ENCODE data around the gene POC1A. TPM values are rescaled to one million over a fixed set of nuclear protein-coding genes. Genes with fewer than 3 reads are reported as not detected.

Gene POC1A
- total RNA-seq, 1 experiment from 2014 or later, result 25.7 TPM

DNA sequence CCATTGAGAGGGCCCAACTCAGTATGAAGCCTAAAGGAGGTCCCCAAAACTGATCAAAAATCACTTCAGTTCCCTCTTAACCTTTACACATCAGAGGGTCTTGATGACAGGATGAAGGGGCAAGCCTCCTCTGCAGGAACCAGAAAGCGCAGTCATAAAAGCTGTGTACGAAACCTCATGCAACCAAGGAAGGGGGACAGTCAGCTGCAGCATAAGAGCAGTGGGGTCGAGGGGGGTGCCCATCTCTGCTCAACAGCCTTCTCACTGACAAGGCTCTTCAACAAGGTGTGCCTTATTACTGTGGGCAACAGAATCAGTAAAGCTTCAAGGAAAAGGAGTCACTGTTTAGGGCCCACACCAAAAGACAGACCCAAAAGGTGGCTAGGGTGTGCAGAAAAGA lies 3.9 kb downstream of the POC1A start:
- intact Hi-C loops (cut with micrococcal nuclease; ENCODE audit: unreplicated experiment), result no loop called here

DNA sequence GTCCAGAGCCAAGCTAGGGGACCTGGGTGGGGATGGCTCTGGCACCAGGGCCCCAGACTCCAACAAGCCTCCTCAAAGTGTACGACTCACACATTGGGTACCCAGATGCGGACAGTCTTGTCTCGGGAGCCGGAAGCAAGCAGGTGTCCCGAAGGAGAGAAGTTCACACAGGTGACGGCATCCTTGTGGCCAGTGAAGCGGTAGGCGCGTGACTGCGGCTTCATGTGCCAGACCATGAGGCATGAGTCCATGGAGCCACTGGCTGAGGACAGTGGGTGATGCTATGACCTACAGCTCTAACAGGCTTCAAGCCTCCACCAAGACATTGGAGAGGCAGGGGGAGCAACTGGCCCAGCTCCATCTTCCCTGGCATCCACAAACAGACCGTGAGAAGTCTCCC lies 4.5 kb downstream of the POC1A start:
- in situ Hi-C loops (cut with HindIII; ENCODE audit: low pct_unique_long_range_greater_than_20kb, low sequenced_read_pairs) (no loop called here), intact Hi-C loops (cut with micrococcal nuclease; ENCODE audit: unreplicated experiment) (no loop called here)
- no peaks in the 10 kb centered on the region for H3K27me3 ChIP-seq (ENCODE audit: control insufficient read depth, insufficient read depth, low read length)
- no peaks in the 10 kb centered on the region for H3K9me3 ChIP-seq (ENCODE audit: control insufficient read depth, insufficient read depth, low read depth, low read length)
- ChIA-PET CTCF (no interaction called here), POLR2A (no interaction called here)
- no peak for ATAC-seq
- H3K4me1 ChIP-seq (ENCODE audit: control insufficient read depth, insufficient read depth, low read length), result peaks cover 6% of the 10 kb centered on the region
- no peak overlapping the region for H3K27ac ChIP-seq (ENCODE audit: low read length)
- no peak for DNase-seq (ENCODE audit: low read depth, low spot score)
- BruUV-seq (replicated peaks), result no TSS peak
- no peak overlapping the region for H3K4me3 ChIP-seq (ENCODE audit: low read depth in 2 of 2, low read length in 2 of 2)
- no peaks in the 10 kb centered on the region for H3K36me3 ChIP-seq (ENCODE audit: control insufficient read depth, insufficient read depth, low read length)
- no peak for TF ChIP-seq TCF7L2 (IDR thresholded peaks at IDR 0.05; ENCODE audit: low read depth, low read length)
- TF ChIP-seq SIN3A (IDR thresholded peaks at IDR 0.05; ENCODE audit: borderline replicate concordance, insufficient read depth, low read depth, low read length), result no peak
- TF ChIP-seq CTCF (IDR thresholded peaks at IDR 0.05), result no peak

More for the DNA sequence above, 3.9 kb downstream of the POC1A start:
- H3K9me3 ChIP-seq (ENCODE audit: control insufficient read depth, insufficient read depth, low read depth, low read length), result no peaks in the 10 kb centered on the region
- H3K27me3 ChIP-seq (ENCODE audit: control insufficient read depth, insufficient read depth, low read length), result no peaks in the 10 kb centered on the region
- H3K4me3 ChIP-seq (ENCODE audit: low read depth in 2 of 2, low read length in 2 of 2), result no peak overlapping the region
- POLR2A ChIA-PET, result no interaction called here
- no peak for DNase-seq (ENCODE audit: low read depth, low spot score)
- H3K27ac ChIP-seq (ENCODE audit: low read length), result no peak overlapping the region
- TF ChIP-seq TCF7L2 (IDR thresholded peaks at IDR 0.05; ENCODE audit: low read depth, low read length), result no peak
- TF ChIP-seq REST (IDR thresholded peaks at IDR 0.05; ENCODE audit: insufficient read depth in 1 of 2, low read depth in 2 of 2, low read length in 1 of 2), result no peak
- no peak for TF ChIP-seq POLR2AphosphoS5 (IDR thresholded peaks at IDR 0.05; ENCODE audit: low read depth, low read length)
- TF ChIP-seq SIN3A (IDR thresholded peaks at IDR 0.05; ENCODE audit: borderline replicate concordance, insufficient read depth, low read depth, low read length), result no peak
- TF ChIP-seq CTCF (IDR thresholded peaks at IDR 0.05), result no peak
- in situ Hi-C loops (cut with HindIII; ENCODE audit: low pct_unique_long_range_greater_than_20kb, low sequenced_read_pairs), result no loop called here
- no peaks in the 10 kb centered on the region for H3K36me3 ChIP-seq (ENCODE audit: control insufficient read depth, insufficient read depth, low read length)
- ATAC-seq, result no peak
- H3K4me1 ChIP-seq (ENCODE audit: control insufficient read depth, insufficient read depth, low read length), result peaks cover 6% of the 10 kb centered on the region
- no TSS peak for BruUV-seq (replicated peaks)
- CTCF ChIA-PET, result no interaction called here

Measured in Panc1 (cell line).